Trophoblast cell (in vitro differentiated cells and primary cell): Measurements from ENCODE around the gene BUB1B.
"Not testable (repeated sequence)": the region's sequence is repeated elsewhere in the genome, so short reads cannot be mapped to it uniquely, and the experiment has no call there.

ENCODE experiments used
- DNase-seq, 2 donors: peaks; one replicate each; pipeline ENCODE4 v3.0.0-alpha.2; 2016
- H2AFZ ChIP-seq: 2 replicates; pipeline ENCODE4 v1.6.1; 2013; ENCODE audit warnings: low read length, moderate library complexity, mild to moderate bottlenecking; ENCODE audit not compliant: insufficient read depth, poor library complexity
- H2AK5ac ChIP-seq: 2 replicates; pipeline ENCODE4 v1.6.1; 2013; ENCODE audit warnings: mild to moderate bottlenecking, low read length
- H2BK120ac ChIP-seq: 2 replicates; pipeline ENCODE4 v1.6.1; 2013; ENCODE audit warnings: low read length, mild to moderate bottlenecking, moderate library complexity; ENCODE audit not compliant: insufficient read depth, poor library complexity
- H2BK12ac ChIP-seq: 2 replicates; pipeline ENCODE4 v1.6.1; 2013; ENCODE audit warnings: mild to moderate bottlenecking, low read length, moderate library complexity
- H2BK5ac ChIP-seq: 2 replicates; pipeline ENCODE4 v1.6.1; 2013; ENCODE audit warnings: low read length, low read depth, moderate library complexity, mild to moderate bottlenecking; ENCODE audit not compliant: poor library complexity
- H3K14ac ChIP-seq: 2 replicates; pipeline ENCODE4 v1.6.1; 2013; ENCODE audit warnings: mild to moderate bottlenecking, low read length
- H3K18ac ChIP-seq: 2 replicates; pipeline ENCODE4 v1.6.1; 2013; ENCODE audit warnings: mild to moderate bottlenecking, low read length
- H3K23ac ChIP-seq: 2 replicates; pipeline ENCODE4 v1.6.1; 2013; ENCODE audit warnings: low read length
- H3K27ac ChIP-seq: 2 replicates; pipeline ENCODE4 v1.5.1; 2013; ENCODE audit warnings: low read depth, mild to moderate bottlenecking, inconsistent platforms, low read length, moderate library complexity
- H3K27me3 ChIP-seq: 2 replicates; pipeline ENCODE4 v1.6.1; 2013; ENCODE audit warnings: inconsistent platforms, mild to moderate bottlenecking, low read length, moderate library complexity; ENCODE audit not compliant: insufficient read depth
- H3K36me3 ChIP-seq, 2 experiments: 1 replicate in 1 of 2; 2 replicates in 1 of 2; pipeline ENCODE4 v1.6.1; 2013; ENCODE audit warnings: low read length in 2 of 2, mild to moderate bottlenecking in 2 of 2, moderate library complexity in 1 of 2; ENCODE audit not compliant: insufficient read depth in 2 of 2, control insufficient read depth in 1 of 2
- H3K4ac ChIP-seq: 2 replicates; pipeline ENCODE4 v1.6.1; 2013; ENCODE audit warnings: low read depth, mild to moderate bottlenecking, low read length, moderate library complexity
- H3K4me1 ChIP-seq, 2 experiments: 1 replicate in 1 of 2; 2 replicates in 1 of 2; pipeline ENCODE4 v1.6.1; 2013; ENCODE audit warnings: low read length in 2 of 2, mild to moderate bottlenecking in 2 of 2, moderate library complexity in 1 of 2; ENCODE audit not compliant: insufficient read depth in 2 of 2, control insufficient read depth in 1 of 2
- H3K4me2 ChIP-seq: 2 replicates; pipeline ENCODE4 v1.6.1; 2013; ENCODE audit warnings: inconsistent platforms, mild to moderate bottlenecking, low read length, moderate library complexity
- H3K4me3 ChIP-seq: 2 replicates; pipeline ENCODE4 v1.5.1; 2013; ENCODE audit warnings: mild to moderate bottlenecking, low read depth, low read length, inconsistent platforms
- H3K79me1 ChIP-seq: one replicate; pipeline ENCODE4 v1.6.1; 2013; ENCODE audit warnings: low read length
- H3K79me2 ChIP-seq: 2 replicates; pipeline ENCODE4 v1.6.1; 2013; ENCODE audit warnings: low read length, mild to moderate bottlenecking; ENCODE audit not compliant: control insufficient read depth, insufficient read depth, poor library complexity
- H3K9ac ChIP-seq: 2 replicates; pipeline ENCODE4 v1.6.1; 2013; ENCODE audit warnings: mild to moderate bottlenecking, low read length
- H3K9me3 ChIP-seq: 2 replicates; pipeline ENCODE4 v1.6.1; 2013; ENCODE audit warnings: low read depth, mild to moderate bottlenecking, control low read depth, inconsistent platforms, low read length; ENCODE audit not compliant: insufficient read depth
- H4K12ac ChIP-seq: 2 replicates; pipeline ENCODE4 v1.6.1; 2013; ENCODE audit warnings: low read depth, mild to moderate bottlenecking, low read length, moderate library complexity
- H4K8ac ChIP-seq: 2 replicates; pipeline ENCODE4 v1.6.1; 2013; ENCODE audit warnings: low read depth, mild to moderate bottlenecking, low read length, moderate library complexity
- H4K91ac ChIP-seq: one replicate; pipeline ENCODE4 v1.6.1; 2013; ENCODE audit warnings: low read depth, mild to moderate bottlenecking, low read length, moderate library complexity
- WGBS: extraction: QIAGEN DNeasy Blood & Tissue Kit; methylation state at CpG from one replicate; pipeline ENCODE4 v1.1.7; 2013; ENCODE audit warnings: missing lambda C conversion rate; ENCODE audit not compliant: insufficient read length, insufficient coverage; ENCODE audit errors: extremely low coverage; 5-methylcytosine and 5-hydroxymethylcytosine counted together

BUB1B gene

DNA sequence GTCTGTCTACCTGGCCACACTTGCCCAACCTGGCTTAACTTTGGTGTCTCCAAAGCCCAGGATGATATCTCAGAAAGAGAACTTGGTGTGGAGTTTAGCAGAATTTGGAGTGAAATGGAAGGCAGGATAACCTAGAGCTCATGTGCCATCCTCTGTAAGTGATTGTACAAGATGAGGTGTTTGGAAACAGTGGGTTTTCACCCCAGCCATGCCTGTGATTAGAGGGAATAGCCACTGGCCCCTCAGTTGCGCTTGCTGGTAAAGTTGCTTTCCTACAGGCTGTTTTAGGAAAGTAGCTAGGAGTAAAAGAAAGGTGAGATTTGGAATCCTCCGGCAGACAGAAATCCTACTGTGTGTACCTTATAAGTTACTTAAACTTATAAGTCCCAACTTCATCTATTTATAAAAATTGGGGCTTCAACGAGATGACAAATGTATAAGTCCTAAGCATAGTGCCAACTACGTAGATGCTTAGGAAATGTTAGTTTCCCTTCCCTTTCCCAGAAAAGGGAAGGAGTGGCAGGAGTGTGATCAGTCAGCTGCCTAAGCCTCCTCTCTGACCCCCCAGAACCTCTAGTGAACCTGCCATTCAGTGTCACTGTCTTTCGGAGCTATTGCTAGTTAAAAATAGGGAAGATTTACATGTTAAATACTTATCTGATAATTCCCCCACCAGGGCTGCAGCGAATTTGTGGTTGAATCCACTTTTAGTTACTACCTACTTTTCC lies 38.8 kb upstream of the BUB1B start:
- Histone ChIP-seq H3K14ac (no peak overlapping the region), H2AK5ac (no peak overlapping the region), H3K79me2 (no peaks in the 10 kb centered on the region), H3K4me3 (no peak overlapping the region), H2BK120ac (no peak overlapping the region), H4K8ac (no peak overlapping the region), H4K12ac (no peak overlapping the region), H3K79me1 (peaks cover 4% of the 10 kb centered on the region), H3K18ac (no peak overlapping the region), H2AFZ (no peak overlapping the region), H2BK5ac (no peak overlapping the region), H3K27ac (no peak overlapping the region), H3K4ac (no peak overlapping the region), H4K91ac (no peak overlapping the region), H3K36me3 (no peaks in the 10 kb centered on the region), H3K4me1 (peaks cover 11% of the 10 kb centered on the region in 2 experiments), H2BK12ac (no peak overlapping the region), H3K9me3 (no peaks in the 10 kb centered on the region), H3K9ac (no peak overlapping the region), H3K27me3 (no peaks in the 10 kb centered on the region), H3K4me2 (no peak overlapping the region), H3K23ac (no peak overlapping the region)
- WGBS, result no CpG with 5 or more reads among the region's 6 CpGs
- DNase-seq, result peak in 1 of 2 donors; percentile 22

DNA sequence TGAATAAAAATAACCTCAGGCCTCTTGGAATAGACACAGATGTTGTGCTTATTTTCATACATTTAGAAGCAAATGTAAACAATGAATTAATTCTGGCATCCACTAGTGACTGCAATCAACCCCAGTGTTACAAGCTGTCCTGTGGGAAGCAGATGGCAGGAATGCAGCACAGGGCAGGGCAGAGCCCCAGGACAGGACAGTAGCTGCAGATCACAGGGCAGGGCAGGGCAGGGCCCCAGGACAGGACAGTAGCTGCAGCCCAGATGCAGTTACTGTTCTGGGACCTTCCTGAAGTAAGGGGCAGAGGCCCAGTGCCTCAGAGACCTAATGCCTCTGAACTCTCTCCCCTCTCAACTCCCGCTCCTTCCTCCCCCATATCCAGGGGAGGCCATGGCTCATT lies 37.9 kb upstream of the BUB1B start:
- not testable (repeated sequence) for H3K4me3 ChIP-seq, H2AK5ac ChIP-seq, H3K14ac ChIP-seq, H2AFZ ChIP-seq, H3K9ac ChIP-seq, H3K23ac ChIP-seq, H3K79me1 ChIP-seq, H3K4ac ChIP-seq, H3K27ac ChIP-seq, H3K79me2 ChIP-seq, H2BK12ac ChIP-seq, H4K91ac ChIP-seq, H3K4me2 ChIP-seq, H4K8ac ChIP-seq, H3K36me3 ChIP-seq, DNase-seq, H3K18ac ChIP-seq, H2BK120ac ChIP-seq, H3K27me3 ChIP-seq, H3K9me3 ChIP-seq, H2BK5ac ChIP-seq, H4K12ac ChIP-seq
- WGBS, result no CpG with 5 or more reads among the region's 1 CpG
- H3K4me1 ChIP-seq, result peaks cover 11% of the 10 kb centered on the region in 2 experiments

DNA sequence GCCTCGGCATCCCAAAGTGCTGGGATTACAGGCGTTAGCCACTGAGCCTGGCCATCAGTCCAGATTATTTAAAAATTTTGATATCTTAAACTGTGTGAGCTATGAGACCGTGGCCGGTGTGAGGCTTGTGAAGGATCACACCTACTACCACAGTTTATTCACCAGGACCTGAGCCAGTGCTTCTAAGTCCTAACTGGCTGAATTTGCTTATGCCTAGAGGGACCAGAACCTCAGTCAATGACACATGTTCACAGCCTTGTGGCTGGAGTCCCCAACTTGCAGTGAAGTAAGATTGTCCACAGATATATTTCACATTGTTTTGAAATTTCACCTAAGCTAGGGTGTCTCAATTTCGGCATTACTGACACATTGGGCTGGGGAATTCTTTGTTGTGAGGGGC lies 37.0 kb upstream of the BUB1B start:
- H3K79me1 ChIP-seq, H2AFZ ChIP-seq, H3K18ac ChIP-seq, H3K4me3 ChIP-seq, H4K8ac ChIP-seq, H3K14ac ChIP-seq, H3K79me2 ChIP-seq, H3K9ac ChIP-seq, H3K23ac ChIP-seq, H3K27me3 ChIP-seq, H2AK5ac ChIP-seq, H3K4ac ChIP-seq, H3K9me3 ChIP-seq, H2BK5ac ChIP-seq, H4K91ac ChIP-seq, H3K4me2 ChIP-seq, H2BK120ac ChIP-seq, H2BK12ac ChIP-seq, H4K12ac ChIP-seq, H3K36me3 ChIP-seq, DNase-seq, H3K27ac ChIP-seq: not testable (repeated sequence)
- WGBS, result no CpG with 5 or more reads among the region's 5 CpGs
- H3K4me1 ChIP-seq, result peaks cover 11% of the 10 kb centered on the region in 2 experiments

- not testable (repeated sequence) for H2AFZ ChIP-seq, H3K79me1 ChIP-seq, H3K18ac ChIP-seq, H3K36me3 ChIP-seq, H3K14ac ChIP-seq, H3K9me3 ChIP-seq, H3K4me3 ChIP-seq, H3K27ac ChIP-seq, DNase-seq, H3K23ac ChIP-seq, H4K8ac ChIP-seq, H4K12ac ChIP-seq, H3K9ac ChIP-seq, H3K4me2 ChIP-seq, H3K27me3 ChIP-seq, H3K4ac ChIP-seq, H3K79me2 ChIP-seq
- Histone ChIP-seq H2BK120ac (peak overlapping the region; percentile 46), H2BK12ac (peak overlapping the region; percentile 85), H3K4me1 (peaks cover 11% of the 10 kb centered on the region in 2 experiments), H4K91ac (peak overlapping the region; percentile 35), H2BK5ac (peak overlapping the region; percentile 21), H2AK5ac (peak overlapping the region; percentile 36)
- WGBS, result no CpG with 5 or more reads among the region's 3 CpGs
These were observed 36.5 kb upstream of the BUB1B start for GRCh38 chr15:40124333-40124732.
